Measurements from ENCODE around the gene CSGALNACT2.

Gene CSGALNACT2

DNA sequence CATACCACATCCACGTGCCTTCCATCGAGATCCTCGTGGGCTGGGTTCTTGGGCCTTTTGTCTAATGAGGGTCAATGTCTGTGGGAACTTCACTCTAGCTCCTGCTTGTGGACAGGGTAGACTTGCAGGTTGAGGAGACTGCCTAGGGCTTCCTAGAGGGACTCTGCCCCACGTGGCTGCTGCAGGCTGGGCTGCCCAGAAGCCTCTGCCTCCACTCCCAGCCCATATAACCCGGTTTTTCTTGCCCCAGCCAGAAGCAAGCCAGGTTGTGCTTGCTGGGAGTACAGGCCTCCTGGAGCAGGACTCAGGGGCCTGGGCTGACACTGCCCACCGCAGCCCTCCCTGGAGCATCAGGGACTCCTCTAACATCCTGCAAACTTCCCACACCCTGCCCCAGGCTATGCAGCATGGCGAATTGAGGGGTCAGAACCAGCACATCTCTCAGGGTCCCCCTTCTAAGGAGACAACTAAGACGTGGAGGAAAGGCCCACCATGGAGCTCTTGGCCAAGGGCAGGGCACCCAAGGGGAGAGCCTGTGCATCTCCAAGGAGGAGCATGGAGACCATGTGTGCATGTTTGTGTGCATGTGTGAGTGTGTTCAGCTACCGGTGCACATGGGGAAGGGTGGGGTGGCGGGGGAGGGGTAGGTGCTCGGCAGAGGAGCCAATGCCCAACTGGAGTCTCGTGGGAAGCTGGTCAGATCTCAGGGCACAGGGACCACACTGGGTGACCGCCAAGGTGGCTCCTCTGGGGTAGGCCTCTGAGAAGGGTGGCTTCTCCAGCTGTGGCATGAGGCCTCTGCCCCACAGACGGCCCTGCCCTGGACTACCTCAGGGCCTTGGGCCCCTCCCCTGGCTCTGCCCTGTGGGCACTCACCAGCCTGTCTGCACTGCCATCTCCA lies 66.0 kb downstream of the CSGALNACT2 start:
- DNase-seq = no peak

DNA sequence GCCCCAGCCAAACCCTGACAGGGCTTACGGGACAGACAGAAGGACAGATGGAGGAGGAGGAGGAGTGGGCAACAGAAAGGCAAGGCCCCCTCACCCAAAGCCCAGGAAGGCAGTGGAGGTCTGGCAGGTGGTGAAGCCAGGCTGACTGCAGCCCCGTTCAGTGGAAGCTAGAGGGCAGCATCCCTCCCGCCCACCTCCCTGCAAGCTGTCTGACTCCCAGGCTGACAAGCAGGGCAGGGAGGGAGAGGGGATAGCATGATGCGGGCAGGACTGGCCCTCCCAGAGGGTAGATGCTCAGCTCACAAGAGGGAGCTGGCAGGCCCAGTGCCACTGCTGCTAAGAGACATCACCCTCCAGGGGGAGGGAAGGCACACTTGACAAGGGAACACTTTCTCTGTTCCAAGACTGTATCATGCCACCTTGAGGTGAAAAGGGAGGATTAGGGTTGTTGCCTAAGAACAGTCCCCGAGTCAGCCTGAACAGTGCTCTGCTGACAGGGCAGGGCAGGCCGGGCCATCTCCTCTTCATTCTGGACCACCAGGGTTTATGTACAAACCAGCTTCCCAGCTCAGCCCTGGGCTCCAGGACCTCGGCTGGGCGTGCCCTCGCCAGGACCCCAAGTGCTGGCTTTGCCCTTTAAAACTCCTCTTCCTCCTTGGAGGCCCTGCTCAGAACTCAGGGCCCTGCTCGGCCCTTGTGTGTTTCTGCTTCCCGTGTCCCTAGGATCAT lies 66.9 kb downstream of the CSGALNACT2 start:
- no peak for DNase-seq

DNA sequence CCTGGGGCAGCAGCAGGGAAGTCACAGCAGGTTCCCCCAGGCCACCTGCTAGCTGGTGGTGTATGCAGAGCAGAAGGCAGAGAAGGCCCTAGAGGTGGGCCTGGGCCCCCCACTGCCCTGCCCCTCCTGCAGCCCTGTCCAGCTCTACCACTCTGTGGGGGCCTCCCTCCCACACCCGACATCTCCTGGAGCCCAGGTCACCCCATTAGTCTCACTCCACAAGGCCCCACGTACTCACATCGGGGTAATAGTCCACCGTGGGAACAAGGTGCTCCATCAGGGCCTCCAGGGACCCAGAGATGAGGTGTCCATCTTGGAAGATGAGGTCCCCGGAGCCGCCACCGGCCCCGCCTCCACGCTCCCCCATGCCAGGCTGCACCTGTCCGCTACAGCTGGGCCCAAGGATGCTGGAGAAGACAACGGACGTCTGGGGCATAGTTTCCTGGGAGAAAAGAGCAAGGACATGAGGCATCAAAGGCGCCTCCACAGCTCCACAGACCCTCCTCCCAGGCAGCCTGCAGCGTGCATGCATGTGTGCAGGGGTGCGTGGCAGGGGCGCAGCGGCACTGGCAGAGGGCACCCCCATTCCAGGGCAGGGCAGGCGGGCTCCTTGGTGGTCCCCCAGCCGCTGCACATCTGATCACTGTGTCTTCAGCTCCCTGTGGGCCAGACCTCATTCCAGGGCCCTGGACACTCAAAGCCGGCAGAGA lies 67.6 kb downstream of the CSGALNACT2 start:
- no peak for DNase-seq

DNA sequence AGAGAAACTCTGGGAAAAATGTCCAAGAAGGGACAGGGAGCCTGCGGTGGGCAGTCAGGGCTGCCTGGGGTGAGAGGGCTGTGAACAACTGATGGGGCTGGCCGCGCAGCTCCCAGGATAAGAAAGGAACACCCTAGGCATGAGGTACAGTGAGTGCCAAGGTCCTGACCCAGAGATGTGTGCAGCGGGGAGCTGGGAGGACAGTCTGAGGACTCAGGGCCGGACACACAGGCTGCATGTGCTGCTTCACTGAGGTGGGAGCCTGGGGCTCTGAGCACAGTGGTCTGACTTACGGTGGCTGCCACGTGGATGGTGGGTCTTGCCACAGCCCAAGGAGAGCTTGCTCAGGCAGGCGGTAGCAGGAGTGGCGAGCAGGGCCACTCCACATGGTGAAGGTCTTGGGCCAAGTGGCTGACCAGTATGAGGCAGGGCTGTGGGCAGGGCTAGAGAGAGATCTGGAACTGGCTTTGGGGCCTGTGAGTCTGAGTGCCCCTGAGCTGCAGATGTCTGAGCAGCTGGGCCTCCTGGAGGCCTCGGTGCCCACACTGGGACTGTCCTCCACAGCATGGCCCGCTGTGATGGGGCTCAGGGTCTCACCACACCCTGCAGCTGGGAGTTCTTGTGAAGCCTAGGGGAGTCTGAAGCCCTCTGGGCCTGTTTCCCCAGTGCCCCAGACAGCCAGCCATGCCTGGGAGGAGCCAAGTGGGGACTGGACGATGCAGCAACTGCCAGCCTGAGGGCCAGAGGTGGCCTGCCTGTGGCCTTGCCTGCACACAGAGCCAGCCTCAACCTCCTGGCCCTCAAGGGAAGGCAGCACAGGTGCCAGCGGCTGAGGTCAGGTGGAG lies 68.4 kb downstream of the CSGALNACT2 start:
- no peak for DNase-seq

DNA sequence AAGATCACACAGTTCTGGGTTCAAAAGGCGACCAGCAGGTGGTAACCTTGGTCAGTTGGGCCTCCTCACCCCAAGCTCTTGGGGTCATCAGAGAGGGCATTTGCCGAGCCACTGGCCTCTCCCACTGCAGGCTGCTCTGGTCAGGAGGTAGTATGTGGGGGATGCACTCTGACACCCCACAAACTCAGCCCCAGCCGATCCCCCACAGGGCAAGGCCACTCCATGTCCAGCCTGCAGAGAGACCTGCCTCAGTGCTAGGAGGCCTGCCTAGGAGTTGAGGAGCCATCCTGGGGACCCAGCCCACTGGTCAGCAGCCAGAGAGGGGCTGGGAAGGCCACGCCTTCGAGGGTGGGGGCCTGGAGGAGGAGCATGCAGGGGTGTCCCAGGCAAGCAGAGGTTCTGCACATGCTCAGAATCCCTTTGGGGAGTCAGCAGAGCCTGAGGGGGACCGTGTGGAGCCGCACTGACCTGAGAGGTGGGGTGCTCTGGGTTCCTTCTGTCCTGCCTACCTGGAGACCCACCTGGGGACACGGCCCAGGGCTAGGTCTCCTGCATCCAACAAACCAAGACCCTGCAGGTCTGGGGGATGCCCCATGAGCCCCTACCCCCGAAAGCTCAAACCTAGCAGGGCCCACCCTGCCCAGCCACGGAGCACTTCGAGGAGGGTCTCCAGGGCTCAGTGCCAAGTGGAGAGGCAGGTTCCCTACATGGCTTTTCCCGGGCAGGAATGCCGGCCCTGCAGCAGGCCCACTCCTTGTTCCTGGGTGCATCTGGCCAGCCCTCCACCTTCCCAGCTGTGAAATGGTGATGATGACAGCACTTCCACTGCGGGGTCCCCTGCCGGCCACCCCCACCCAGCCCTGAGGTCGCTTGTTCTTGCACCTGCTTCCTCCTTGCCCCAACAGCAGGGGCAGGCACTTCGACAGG lies 70.2 kb downstream of the CSGALNACT2 start:
- no peak for DNase-seq

DNA sequence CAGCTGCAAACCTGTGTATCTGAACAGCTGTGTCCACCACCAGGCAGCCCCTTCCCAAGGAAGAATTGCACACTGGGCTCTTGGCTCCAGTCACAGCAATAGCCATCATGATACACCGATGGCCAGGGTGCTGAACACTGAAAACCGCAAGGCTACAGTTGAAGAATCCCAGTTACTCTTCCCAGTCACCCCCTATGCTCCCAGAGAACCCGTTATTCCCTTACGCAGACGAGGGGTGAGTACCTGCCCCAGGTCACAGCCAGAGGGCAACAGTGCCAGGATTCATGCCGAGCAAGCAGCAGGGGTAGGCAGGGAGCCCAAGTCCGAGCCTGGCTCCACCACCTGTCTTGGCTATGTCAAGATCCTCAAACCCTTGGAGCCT lies 70.8 kb downstream of the CSGALNACT2 start:
- DNase-seq = no peak

DNA sequence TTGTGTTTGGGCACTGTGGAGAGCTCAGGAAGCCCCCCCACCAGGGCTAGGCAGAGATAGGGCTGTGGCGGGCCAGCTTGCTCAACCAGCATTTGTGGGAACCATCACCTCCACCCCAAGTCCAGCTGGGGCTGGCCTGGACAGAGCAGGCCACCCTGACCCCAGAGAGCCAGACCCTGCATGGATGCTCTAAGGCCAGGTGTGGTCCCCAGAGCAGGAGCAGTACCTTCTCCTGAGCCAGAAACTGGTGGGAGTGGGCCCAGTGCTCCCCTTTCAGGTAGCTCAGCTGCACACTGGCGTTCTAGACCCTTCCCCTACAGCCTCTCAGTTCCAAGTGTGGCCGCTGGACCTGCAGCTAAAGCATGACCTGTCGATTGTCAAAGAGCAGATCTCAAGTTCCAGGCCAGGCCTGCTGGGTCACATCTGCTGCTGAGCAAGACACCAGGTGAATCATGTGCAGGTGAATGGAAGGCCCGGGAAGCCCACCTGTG lies 71.5 kb downstream of the CSGALNACT2 start:
- DNase-seq = no peak

DNA sequence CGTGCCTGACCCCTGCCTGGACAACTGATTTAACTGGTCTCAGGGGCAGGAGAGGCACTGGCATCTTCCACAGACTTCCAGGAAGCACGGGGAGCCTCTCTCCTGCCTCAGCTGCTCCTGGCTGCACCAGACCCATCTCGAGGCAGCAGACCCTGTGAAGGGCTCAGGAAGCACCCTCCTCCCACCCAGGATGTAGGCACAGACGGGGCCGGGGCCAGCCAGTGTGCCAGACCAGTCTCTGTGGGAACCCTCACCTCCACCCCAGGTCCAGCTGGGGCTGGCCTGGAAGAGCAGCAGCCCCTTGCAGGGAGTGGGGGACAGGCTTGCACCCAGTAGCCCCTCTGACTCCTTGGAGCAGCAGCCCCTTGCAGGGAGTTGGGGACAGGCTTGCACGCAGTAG lies 72.3 kb downstream of the CSGALNACT2 start:
- no peak for DNase-seq

DNA sequence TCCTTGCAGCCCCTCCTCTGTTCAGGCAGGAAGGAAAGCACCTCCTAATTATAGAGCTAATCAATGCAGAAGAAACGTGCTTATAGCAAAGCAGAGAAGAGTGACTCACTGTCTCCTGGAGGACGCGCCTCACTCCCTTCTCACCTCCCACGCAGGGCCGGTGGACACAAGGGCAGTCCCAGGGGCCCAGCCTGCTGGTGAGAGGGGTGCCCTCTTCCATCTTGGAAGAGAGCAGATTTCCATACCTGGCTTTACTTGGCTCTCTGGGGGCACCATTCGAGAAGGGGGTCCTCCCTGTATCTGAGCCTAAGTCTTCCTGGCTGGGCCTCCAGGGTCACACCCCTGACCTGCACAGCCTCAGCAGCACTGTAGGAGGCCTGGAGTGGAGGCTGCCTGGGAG lies 72.8 kb downstream of the CSGALNACT2 start:
- DNase-seq = no peak

DNA sequence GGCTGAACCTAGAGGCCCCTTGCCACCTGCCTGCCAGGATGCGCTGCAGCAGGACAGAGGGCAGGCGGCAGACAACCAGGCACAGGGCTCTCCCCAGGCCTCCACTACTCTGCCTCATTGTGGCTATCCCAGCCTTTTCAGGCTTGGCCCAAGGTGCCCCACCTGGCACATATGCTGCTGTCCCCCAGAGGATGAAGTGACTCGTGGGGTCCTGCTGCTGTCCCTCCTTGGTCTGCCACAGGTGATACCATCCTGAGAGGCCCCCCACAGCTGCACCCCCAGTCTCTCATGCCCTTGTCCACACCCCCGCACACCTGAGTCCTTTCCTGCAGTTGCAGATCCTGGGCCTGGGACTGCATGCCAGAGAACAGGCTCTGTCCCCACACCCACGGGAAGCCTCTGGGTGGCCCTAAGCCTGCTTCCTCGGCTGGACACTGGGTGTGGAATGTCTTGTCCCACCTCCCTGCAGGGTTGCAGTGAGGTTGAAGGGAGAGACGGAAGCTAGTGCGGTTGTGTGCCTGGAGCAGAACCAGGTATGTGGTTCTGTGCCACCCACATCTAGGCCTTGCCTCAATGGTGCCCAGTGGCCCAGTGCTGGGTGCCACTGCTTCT lies 73.3 kb downstream of the CSGALNACT2 start:
- no peak for DNase-seq

DNA sequence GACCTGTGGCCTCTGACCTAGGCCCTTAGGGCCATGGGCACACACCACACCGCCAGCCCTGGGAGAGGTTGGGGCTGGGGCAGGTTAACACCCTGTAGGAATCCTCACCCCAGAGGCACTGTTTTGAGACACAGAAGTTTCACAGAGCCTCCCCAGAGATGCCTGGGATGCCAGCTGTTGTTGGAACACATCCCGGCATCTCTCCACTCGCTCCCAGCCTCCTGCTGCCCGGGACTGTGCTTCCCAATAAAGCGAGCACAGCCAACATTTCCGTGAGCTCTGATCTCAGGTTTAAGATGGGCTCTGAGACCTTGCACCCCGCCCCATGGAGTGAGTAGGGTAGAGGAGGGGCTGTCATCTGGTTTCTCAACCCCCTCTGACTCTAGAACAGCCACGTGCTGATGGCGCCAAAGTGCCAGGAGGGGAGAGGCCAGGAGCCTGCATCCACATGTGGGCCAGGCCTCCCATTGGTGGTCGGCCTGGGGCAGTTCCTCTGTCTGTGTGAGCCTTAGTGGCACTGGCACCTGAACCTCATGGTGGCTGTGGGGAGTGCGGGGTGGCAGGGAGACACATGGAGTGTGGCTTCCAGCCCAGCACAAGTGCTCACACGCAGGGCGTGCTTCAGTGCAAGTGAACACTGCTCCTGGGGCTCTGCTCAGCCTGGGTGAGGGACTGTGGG lies 73.9 kb downstream of the CSGALNACT2 start:
- no peak for DNase-seq

DNA sequence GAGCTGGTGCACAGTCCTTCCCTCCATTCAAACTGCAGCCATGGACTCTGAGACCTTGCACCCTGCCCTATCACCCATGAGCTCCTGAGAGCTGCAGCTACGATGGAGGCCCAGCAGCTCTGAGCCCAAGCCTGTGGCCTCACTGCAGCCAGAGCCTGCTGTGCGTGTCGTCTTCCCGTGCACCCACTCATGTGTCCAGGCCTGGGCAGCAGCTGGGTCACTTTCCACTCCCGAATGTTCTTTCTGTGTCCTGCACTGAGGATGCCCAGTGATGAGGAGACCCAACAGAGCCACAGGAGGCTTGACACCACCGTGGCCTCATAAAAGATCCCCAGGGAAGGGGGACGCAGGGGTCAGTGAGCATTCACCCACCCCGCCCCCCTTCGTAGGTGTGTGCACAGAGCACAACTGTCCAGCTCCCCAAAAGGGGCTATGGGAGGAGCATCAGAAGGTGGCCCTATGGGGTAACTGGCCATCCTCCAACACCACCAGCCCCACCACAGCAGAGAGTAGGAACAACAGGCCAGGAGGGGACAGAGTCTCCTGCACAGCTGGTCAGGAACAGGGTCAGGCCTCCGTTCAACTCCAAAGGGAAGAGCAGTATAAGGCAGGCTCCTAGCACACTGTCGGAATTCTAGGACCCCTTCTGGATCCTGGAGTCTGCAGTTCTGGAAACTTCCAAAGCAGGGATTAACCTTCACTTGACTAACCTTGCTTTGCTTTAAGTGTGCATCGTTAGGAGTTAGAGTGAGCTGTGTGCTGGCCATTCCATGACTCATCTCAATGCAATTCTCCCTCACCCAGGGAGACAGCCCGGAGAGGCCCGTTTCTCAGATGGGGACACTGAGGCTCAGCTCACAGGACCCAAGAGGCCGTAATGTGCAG lies 76.1 kb downstream of the CSGALNACT2 start:
- DNase-seq = no peak

DNA sequence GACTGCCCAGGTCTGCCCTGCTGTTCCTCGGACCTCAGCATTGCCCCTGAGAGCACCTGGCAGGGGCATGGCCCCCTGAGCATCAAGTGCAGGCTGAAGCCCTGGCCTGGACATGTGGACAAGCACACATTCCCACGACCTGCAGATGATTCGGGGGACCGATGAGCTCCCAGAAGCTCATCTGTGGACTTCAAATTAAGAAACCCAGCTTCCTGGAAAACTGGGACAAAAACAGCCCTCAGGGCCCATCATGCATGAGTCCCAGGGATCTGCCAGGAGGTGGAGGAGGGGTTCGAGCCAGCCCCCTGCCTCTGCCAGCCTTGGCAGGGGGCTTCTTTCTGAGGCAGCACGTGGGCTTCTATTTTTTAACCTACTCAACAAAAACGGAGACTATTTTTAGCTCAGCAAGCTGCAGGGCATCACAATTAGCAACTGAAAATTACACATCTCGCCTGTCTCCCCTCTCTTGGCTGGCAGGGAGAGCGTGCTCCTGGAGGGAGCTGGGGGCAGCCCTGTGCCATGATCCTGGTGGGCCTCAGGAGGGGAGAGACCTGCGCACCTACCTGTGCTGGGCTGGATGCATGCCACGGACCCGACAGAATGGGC lies 76.8 kb downstream of the CSGALNACT2 start:
- no peak for DNase-seq

DNA sequence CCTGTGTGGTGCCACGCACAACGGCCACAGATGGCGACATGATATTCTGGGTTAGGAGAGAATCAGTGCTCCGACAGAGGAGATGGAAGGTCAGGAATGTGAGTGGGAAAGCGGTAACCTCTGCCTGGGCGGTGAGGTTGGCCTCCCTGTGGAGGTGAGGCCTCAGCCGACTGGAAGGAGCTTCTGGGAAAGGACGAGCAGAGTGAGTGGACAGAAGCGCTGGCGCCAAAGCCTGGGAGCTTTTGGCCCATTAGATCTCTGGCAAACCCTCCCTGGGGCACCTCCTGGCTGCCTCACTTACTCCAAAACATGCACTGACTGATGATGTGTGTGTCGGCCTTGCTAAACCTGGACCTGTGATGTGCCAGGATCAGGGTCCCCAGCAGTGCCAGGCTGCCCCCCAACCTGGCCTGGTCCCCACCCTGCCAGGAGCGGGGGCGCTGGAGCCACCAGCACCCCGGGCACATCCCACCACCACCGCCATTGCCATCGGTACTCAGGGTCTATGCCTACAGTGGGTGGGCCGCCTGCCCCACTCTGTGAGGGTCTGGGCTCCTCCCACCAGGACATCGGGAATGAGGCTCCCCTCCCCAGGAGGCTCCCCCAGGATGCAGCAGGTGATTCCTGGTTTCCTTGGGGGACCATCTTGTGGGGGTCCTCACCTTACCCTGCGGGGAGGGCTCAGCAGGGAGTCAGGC lies 77.7 kb downstream of the CSGALNACT2 start:
- no peak for DNase-seq

DNA sequence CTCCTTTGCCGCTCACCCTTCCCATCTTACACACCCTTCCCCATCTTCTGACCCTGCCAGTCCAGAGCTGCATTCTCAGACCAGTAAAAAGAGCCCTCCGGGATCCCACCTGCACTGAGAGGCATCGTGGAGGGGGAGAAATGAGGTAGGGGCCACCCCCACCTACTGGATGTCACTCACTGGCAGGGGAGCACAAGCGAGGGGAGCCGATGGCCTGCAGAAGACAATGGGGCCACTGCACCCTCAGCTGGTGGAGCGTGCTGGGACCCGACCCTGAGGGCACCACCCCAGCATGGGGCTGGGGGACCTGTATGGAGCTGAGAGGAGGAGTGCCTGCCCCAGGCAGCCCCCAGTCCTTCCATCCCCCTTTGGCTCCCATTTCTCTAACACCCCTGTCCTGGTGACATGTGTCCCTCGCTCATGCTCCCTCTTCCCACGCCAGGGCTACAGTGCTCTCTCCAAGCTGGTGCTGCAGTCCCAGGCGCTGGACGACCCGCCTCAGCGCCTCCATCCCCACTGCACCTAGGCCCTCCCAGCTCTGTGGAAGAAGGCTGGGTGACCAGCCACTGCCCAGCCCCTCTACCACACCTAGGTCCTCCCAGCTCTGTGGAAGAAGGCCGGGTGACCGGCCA lies 78.8 kb downstream of the CSGALNACT2 start:
- DNase-seq = no peak

DNA sequence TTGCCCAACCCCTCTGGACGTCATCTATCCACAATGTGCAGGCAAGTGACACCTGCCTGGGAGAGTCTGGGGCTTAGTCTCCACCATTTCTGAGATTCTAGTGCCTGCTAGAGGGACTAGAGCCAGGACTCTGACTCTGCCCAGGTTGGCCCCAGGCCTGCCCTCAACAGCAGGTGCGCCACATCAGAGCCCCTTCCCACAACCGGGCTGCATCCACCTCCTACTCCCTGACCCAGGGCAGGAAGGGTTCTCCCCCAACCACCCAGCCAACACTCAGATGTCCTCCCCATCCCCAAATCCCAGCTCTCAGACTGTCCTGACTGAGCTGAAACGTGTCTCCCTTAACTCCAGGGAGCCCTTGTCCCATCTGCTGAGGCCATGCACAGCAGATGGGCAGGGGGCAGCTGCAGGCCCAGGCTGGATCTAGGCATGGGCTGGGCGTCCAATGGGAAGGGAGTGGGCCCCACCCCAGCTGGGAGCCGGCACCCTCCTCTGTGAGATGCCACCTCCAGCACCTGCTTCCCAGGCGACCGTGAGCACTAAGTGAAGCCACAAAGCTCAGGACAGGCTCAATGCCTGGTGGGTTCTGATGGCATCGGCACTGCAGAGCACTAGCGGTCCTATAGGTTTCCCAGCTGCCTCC lies 79.4 kb downstream of the CSGALNACT2 start:
- no peak for DNase-seq
